B cell (primary cell): ENCODE measurements around the gene TMEM201. TPM values are rescaled to one million over a fixed set of nuclear protein-coding genes. Genes with fewer than 3 reads are reported as not detected.
"Not testable (repeated sequence)": the region's sequence is repeated elsewhere in the genome, so short reads cannot be mapped to it uniquely, and the experiment has no call there.

ENCODE experiments used
- ATAC-seq: fragments of 200-7000 bp; cut with Tn5 transposase; one replicate; pipeline ENCODE4 v1.10.0; 2021; ENCODE audit warnings: low read depth, mild to moderate bottlenecking, moderate number of reproducible peaks, moderate library complexity
- CTCF ChIA-PET: fragments of 350-600 bp; sonication (Branson Sonifier 250); formaldehyde crosslinking; loops from one replicate; lab custom pipeline; 2021; ENCODE audit warnings: antibody characterized with exemption, inconsistent platforms; lab: Charles Lee
- POLR2A ChIA-PET: fragments of 350-600 bp; sonication (Branson Sonifier 250); formaldehyde crosslinking; loops from one replicate; lab custom pipeline; 2021; ENCODE audit warnings: antibody characterized with exemption; lab: Charles Lee
- DNase-seq: peaks from one replicate; pipeline ENCODE4 v3.0.0; 2013
- H2AFZ ChIP-seq: 2 replicates; pipeline ENCODE4 v1.6.1; 2012; ENCODE audit warnings: mild to moderate bottlenecking, low read depth, low read length; ENCODE audit not compliant: insufficient read depth, poor library complexity, severe bottlenecking
- H3K27ac ChIP-seq, 2 donors: 1 replicate in 1 of 2; 2 replicates in 1 of 2; pipeline ENCODE4 v1.5.1; 2012 to 2013; ENCODE audit warnings: low read length in 2 of 2, mild to moderate bottlenecking in 2 of 2, moderate library complexity in 1 of 2
- H3K27me3 ChIP-seq, 4 experiments: fragments of 200-600 bp in 1 of 4; sonication (generic) in 1 of 4; replicated peaks in 1 of 4; 1 replicate in 2 of 4; 2 replicates in 2 of 4; pipeline versions ENCODE4 v1.6.1 to v1.7.0; 2013 to 2016; ENCODE audit warnings: low read length in 3 of 4, mild to moderate bottlenecking in 2 of 4, mixed read lengths in 1 of 4, moderate library complexity in 1 of 4; ENCODE audit not compliant: insufficient read depth in 4 of 4, control insufficient read depth in 3 of 4; ENCODE audit errors: control extremely low read depth in 1 of 4
- H3K36me3 ChIP-seq, 2 experiments: replicated peaks in 1 of 2; 1 replicate in 1 of 2; 2 replicates in 1 of 2; pipeline versions ENCODE4 v1.6.1 to v1.7.1; 2013; ENCODE audit warnings: low read length in 1 of 2; ENCODE audit not compliant: insufficient read depth in 2 of 2, control insufficient read depth in 1 of 2; ENCODE audit errors: control extremely low read depth in 1 of 2, extremely low read depth in 1 of 2
- H3K4me1 ChIP-seq, 2 donors: fragments of 200-600 bp in 1 of 2; sonication (generic) in 1 of 2; 1 replicate in 1 of 2; 2 replicates in 1 of 2; pipeline versions ENCODE4 v1.5.1 to v1.6.1; 2013 to 2017; ENCODE audit warnings: low read length in 2 of 2; ENCODE audit not compliant: control insufficient read depth in 2 of 2, insufficient read depth in 2 of 2
- H3K4me2 ChIP-seq: replicated peaks from 2 replicates; pipeline ENCODE3; 2012; ENCODE audit warnings: mild to moderate bottlenecking, low read depth, low read length; ENCODE audit not compliant: poor library complexity, severe bottlenecking
- H3K4me3 ChIP-seq, 5 experiments: fragments of 200-600 bp in 1 of 5; sonication (generic) in 1 of 5; 1 replicate in 3 of 5; 2 replicates in 2 of 5; pipeline versions ENCODE4 v1.5.1 to v1.7.0; 2011 to 2016; ENCODE audit warnings: low read length in 4 of 5, mild to moderate bottlenecking in 4 of 5, low read depth in 2 of 5, control low read depth in 1 of 5, moderate library complexity in 1 of 5; ENCODE audit not compliant: insufficient read depth in 1 of 5; ENCODE audit errors: control extremely low read depth in 1 of 5, extremely low read depth in 1 of 5
- H3K79me2 ChIP-seq: fragments of 200-600 bp; sonication (generic); one replicate; pipeline ENCODE4 v1.6.0; 2016; ENCODE audit warnings: low read length; ENCODE audit not compliant: control insufficient read depth, insufficient read depth
- H3K9ac ChIP-seq: fragments of 200-600 bp; sonication (generic); 2 replicates; pipeline ENCODE4 v1.6.1; 2017; ENCODE audit warnings: mild to moderate bottlenecking, low read length, moderate library complexity
- H3K9me3 ChIP-seq, 3 donors: one replicate each; pipeline versions ENCODE4 v1.6.1 to v1.7.1; 2013; ENCODE audit warnings: low read length in 2 of 3; ENCODE audit not compliant: control insufficient read depth in 2 of 3, insufficient read depth in 1 of 3; ENCODE audit errors: control extremely low read depth in 1 of 3
- H4K20me1 ChIP-seq: 2 replicates; pipeline ENCODE4 v1.6.0; 2012; ENCODE audit warnings: mild to moderate bottlenecking, low read length; ENCODE audit not compliant: insufficient read depth, control insufficient read depth, poor library complexity, severe bottlenecking
- H3K27ac Mint-ChIP-seq: one replicate; pipeline ENCODE4 v1.8.0; 2021; ENCODE audit warnings: mixed read lengths
- H3K27me3 Mint-ChIP-seq: one replicate; pipeline ENCODE4 v1.8.0; 2021; ENCODE audit warnings: mixed read lengths
- H3K4me1 Mint-ChIP-seq: one replicate; pipeline ENCODE4 v1.8.0; 2021; ENCODE audit warnings: mixed read lengths
- H3K4me3 Mint-ChIP-seq: one replicate; pipeline ENCODE4 v1.8.0; 2021; ENCODE audit warnings: mixed read lengths
- H3K9me3 Mint-ChIP-seq: one replicate; pipeline ENCODE4 v1.8.0; 2022; ENCODE audit warnings: mixed read lengths; ENCODE audit not compliant: insufficient read depth
- CTCF ChIP-seq: fragments of 200-600 bp; IDR thresholded peaks from one replicate; pipeline ENCODE4 v1.8.0; 2022; ENCODE audit warnings: antibody characterized with exemption, mild to moderate bottlenecking
- EZH2 ChIP-seq: IDR thresholded peaks from 2 replicates; pipeline ENCODE4 v1.6.1; 2012; ENCODE audit warnings: borderline replicate concordance, low read depth, mild to moderate bottlenecking, moderate library complexity, low read length; ENCODE audit not compliant: insufficient read depth, poor library complexity, severe bottlenecking
- WGBS: methylation state at CpG from one replicate; pipeline ENCODE4 v1.1.5; 2013; ENCODE audit warnings: missing lambda C conversion rate; ENCODE audit not compliant: insufficient coverage; 5-methylcytosine and 5-hydroxymethylcytosine counted together
- intact Hi-C: fragments of 100-400 bp; cut with micrococcal nuclease; formaldehyde crosslinking; loops from one replicate; pipeline ENCODE4 v1.10.0; 2022
- polyA plus RNA-seq: library from polyadenylated mRNA; depleted of rRNA; stranded (reverse); fragments of >200 nt; gene quantifications from 2 replicates; pipeline ENCODE4 v1.2.3, GENCODE V29; 2012
- total RNA-seq, 2 donors: library from RNA; stranded (reverse); fragments of 120-200 nt in 1 of 2; gene quantifications; 1 replicate in 1 of 2; 2 replicates in 1 of 2; pipeline versions ENCODE4 v1.2.3 to v1.2.4, GENCODE V29; 2013 to 2022

Gene TMEM201
- total and polyA plus RNA-seq, 2 donors (not counting 1 experiment from before 2014, with no cell fraction given), result 6.5 to 9.1 TPM

- Histone ChIP-seq H2AFZ (no peak overlapping the region), H3K4me2 (no peak overlapping the region), H3K9ac (no peak overlapping the region), H3K9me3 (no peaks in the 10 kb centered on the region), H3K4me1 (no peaks in the 10 kb centered on the region), H3K36me3 (peaks cover 0 to 28% of the 10 kb centered on the region in 2 experiments), H4K20me1 (peaks cover 6% of the 10 kb centered on the region), H3K27ac (no peak overlapping the region), H3K79me2 (peaks cover 16% of the 10 kb centered on the region), H3K27me3 (no peaks in the 10 kb centered on the region), H3K4me3 (no peak overlapping the region)
- Mint-ChIP-seq H3K9me3 (no peaks in the 10 kb centered on the region), H3K4me3 (peak overlapping the region; percentile 55), H3K27me3 (no peaks in the 10 kb centered on the region), H3K4me1 (peaks cover 6% of the 10 kb centered on the region), H3K27ac (peak overlapping the region; percentile 32)
- WGBS, result 85% methylated on average over 2 of the region's 5 CpGs
- no peak for DNase-seq
- CTCF ChIA-PET, result interaction anchor here (1.3 kb wide), 1 partner anchor 65 kb away, joined by 6 read pairs; no protein-coding TSS in a partner anchor
- POLR2A ChIA-PET, result no interaction called here
- TF ChIP-seq CTCF (no peak), EZH2 (no peak)
- no peak for ATAC-seq
- intact Hi-C loops, result no loop called here
Measured at GRCh38 chr1:9559673-9560072, 29.0 kb upstream of the TMEM201 start.

GRCh38 chr1:9560090-9560489 is 28.6 kb upstream of the TMEM201 start:
- H4K20me1 ChIP-seq, H2AFZ ChIP-seq, H3K9ac ChIP-seq, H3K9me3 Mint-ChIP-seq, H3K27me3 Mint-ChIP-seq, H3K4me1 Mint-ChIP-seq, POLR2A ChIA-PET, DNase-seq, intact Hi-C loops, H3K9me3 ChIP-seq, H3K27ac ChIP-seq, H3K4me3 ChIP-seq, H3K4me1 ChIP-seq, H3K27me3 ChIP-seq: not testable (repeated sequence)
- Histone ChIP-seq H3K4me2 (peak overlapping the region; percentile 15), H3K79me2 (peaks cover 16% of the 10 kb centered on the region), H3K36me3 (peaks cover 0 to 26% of the 10 kb centered on the region in 2 experiments)
- Mint-ChIP-seq H3K27ac (peak overlapping the region; percentile 32), H3K4me3 (peak overlapping the region; percentile 55)
- 100% methylated on average over 7 of the region's 17 CpGs for WGBS
- peak; percentile 45 for ATAC-seq
- CTCF ChIA-PET, result interaction anchor here (1.3 kb wide), 1 partner anchor 65 kb away, joined by 6 read pairs; no protein-coding TSS in a partner anchor
